Activated naive CD4-positive, alpha-beta T cell treated with anti-CD3 and anti-CD28 coated beads, Interleukin-2, amount 10 ng/mL, durations not matched to agents 7 days and 5 days (primary cell): ENCODE data around the gene ZDHHC1.
"Not testable (repeated sequence)": the region's sequence is repeated elsewhere in the genome, so short reads cannot be mapped to it uniquely, and the experiment has no call there.

Experiments used
- CTCF ChIA-PET: fragments of 350-600 bp; sonication (Branson Sonifier 250); formaldehyde crosslinking; loops from one replicate; lab custom pipeline; 2021; ENCODE audit warnings: antibody characterized with exemption; lab: Charles Lee
- DNase-seq: peaks from one replicate; pipeline ENCODE4 v3.0.0-alpha.2; 2020
- H3K27ac Mint-ChIP-seq: one replicate; pipeline ENCODE4 v1.8.0; 2021; ENCODE audit warnings: mild to moderate bottlenecking, moderate library complexity, mixed read lengths
- H3K27me3 Mint-ChIP-seq: one replicate; pipeline ENCODE4 v1.8.0; 2021; ENCODE audit warnings: mild to moderate bottlenecking, mixed read lengths
- H3K36me3 Mint-ChIP-seq: one replicate; pipeline ENCODE4 v1.8.0; 2021; ENCODE audit warnings: mixed read lengths
- H3K4me1 Mint-ChIP-seq: one replicate; pipeline ENCODE4 v1.8.0; 2021; ENCODE audit warnings: mixed read lengths
- H3K4me3 Mint-ChIP-seq: one replicate; pipeline ENCODE4 v1.8.0; 2021; ENCODE audit warnings: mild to moderate bottlenecking, moderate library complexity, mixed read lengths
- H3K9me3 Mint-ChIP-seq: one replicate; pipeline ENCODE4 v1.8.0; 2021; ENCODE audit warnings: mixed read lengths

Gene ZDHHC1

GRCh38 chr16:67423015-67423414 lies 6.7 kb upstream of the ZDHHC1 start:
- no peaks in the 10 kb centered on the region for H3K4me1 Mint-ChIP-seq
- CTCF ChIA-PET = interaction anchor here (0.9 to 1.0 kb wide), 2 partner anchors 42 to 97 kb away, joined by 3 read pairs; no protein-coding TSS in a partner anchor
- H3K27ac Mint-ChIP-seq = no peak overlapping the region
- H3K36me3 Mint-ChIP-seq = no peaks in the 10 kb centered on the region
- H3K9me3 Mint-ChIP-seq = no peaks in the 10 kb centered on the region
- DNase-seq = no peak
- no peak overlapping the region for H3K4me3 Mint-ChIP-seq
- H3K27me3 Mint-ChIP-seq = peaks cover 89% of the 10 kb centered on the region

GRCh38 chr16:67421030-67421429 lies 4.8 kb upstream of the ZDHHC1 start:
- no peak overlapping the region for H3K27ac Mint-ChIP-seq
- no peaks in the 10 kb centered on the region for H3K36me3 Mint-ChIP-seq
- H3K4me1 Mint-ChIP-seq = peaks cover 9% of the 10 kb centered on the region
- no peaks in the 10 kb centered on the region for H3K9me3 Mint-ChIP-seq
- CTCF ChIA-PET = interaction anchor here (1.0 to 2.2 kb wide), 4 partner anchors 13 to 45 kb away, joined by 3 to 7 read pairs (median 5); no protein-coding TSS in a partner anchor
- peaks cover 88% of the 10 kb centered on the region for H3K27me3 Mint-ChIP-seq
- DNase-seq = no peak
- no peak overlapping the region for H3K4me3 Mint-ChIP-seq

GRCh38 chr16:67419931-67420330 lies 3.7 kb upstream of the ZDHHC1 start:
- H3K27ac Mint-ChIP-seq = no peak overlapping the region
- H3K4me3 Mint-ChIP-seq = no peak overlapping the region
- peaks cover 11% of the 10 kb centered on the region for H3K4me1 Mint-ChIP-seq
- CTCF ChIA-PET = no interaction called here
- no peaks in the 10 kb centered on the region for H3K9me3 Mint-ChIP-seq
- no peaks in the 10 kb centered on the region for H3K36me3 Mint-ChIP-seq
- no peak for DNase-seq
- peaks cover 88% of the 10 kb centered on the region for H3K27me3 Mint-ChIP-seq

- Mint-ChIP-seq H3K36me3 (no peaks in the 10 kb centered on the region), H3K4me1 (peaks cover 11% of the 10 kb centered on the region), H3K4me3 (no peak overlapping the region), H3K9me3 (no peaks in the 10 kb centered on the region), H3K27me3 (peaks cover 88% of the 10 kb centered on the region), H3K27ac (no peak overlapping the region)
- no peak for DNase-seq
- CTCF ChIA-PET = no interaction called here
These were observed 3.2 kb upstream of the ZDHHC1 start for GRCh38 chr16:67419502-67419901.

GRCh38 chr16:67417333-67418061 lies 1.2 kb upstream of the ZDHHC1 start:
- peaks cover 11% of the 10 kb centered on the region for H3K4me1 Mint-ChIP-seq
- H3K36me3 Mint-ChIP-seq = no peaks in the 10 kb centered on the region
- CTCF ChIA-PET = interaction anchor here (0.6 to 3.1 kb wide), 4 partner anchors 9 to 173 kb away, joined by 3 to 23 read pairs (median 4); no protein-coding TSS in a partner anchor
- no peak for DNase-seq
- peak overlapping the region; percentile 8 for H3K4me3 Mint-ChIP-seq
- H3K27me3 Mint-ChIP-seq = peaks cover 85% of the 10 kb centered on the region
- no peak overlapping the region for H3K27ac Mint-ChIP-seq
- no peaks in the 10 kb centered on the region for H3K9me3 Mint-ChIP-seq

GRCh38 chr16:67415421-67415820 lies 856 bp downstream of the ZDHHC1 start:
- H3K9me3 Mint-ChIP-seq, H3K27ac Mint-ChIP-seq, DNase-seq, H3K36me3 Mint-ChIP-seq: not testable (repeated sequence)
- Mint-ChIP-seq H3K4me3 (peak overlapping the region; percentile 46), H3K27me3 (peaks cover 80% of the 10 kb centered on the region), H3K4me1 (peaks cover 11% of the 10 kb centered on the region)
- CTCF ChIA-PET = interaction anchor here (1.4 to 2.6 kb wide), 2 partner anchors 13 to 155 kb away, joined by 4 to 13 read pairs; no protein-coding TSS in a partner anchor

GRCh38 chr16:67413978-67414911 lies 2.0 kb downstream of the ZDHHC1 start:
- DNase-seq = no peak
- no peaks in the 10 kb centered on the region for H3K9me3 Mint-ChIP-seq
- peaks cover 11% of the 10 kb centered on the region for H3K4me1 Mint-ChIP-seq
- H3K27ac Mint-ChIP-seq = no peak overlapping the region
- H3K27me3 Mint-ChIP-seq = peaks cover 77% of the 10 kb centered on the region
- no peaks in the 10 kb centered on the region for H3K36me3 Mint-ChIP-seq
- CTCF ChIA-PET = interaction anchor here (0.9 to 2.6 kb wide), 4 partner anchors 14 to 167 kb away, joined by 3 to 13 read pairs (median 5); partner anchors contain the start of gene FHOD1
- no peak overlapping the region for H3K4me3 Mint-ChIP-seq

- CTCF ChIA-PET = interaction anchor here (0.9 to 2.4 kb wide), 3 partner anchors 13 to 152 kb away, joined by 3 to 9 read pairs (median 4); no protein-coding TSS in a partner anchor
- DNase-seq = no peak
- Mint-ChIP-seq H3K36me3 (no peaks in the 10 kb centered on the region), H3K27me3 (peaks cover 64% of the 10 kb centered on the region), H3K4me3 (no peak overlapping the region), H3K4me1 (peaks cover 8% of the 10 kb centered on the region), H3K27ac (no peak overlapping the region), H3K9me3 (no peaks in the 10 kb centered on the region)
These were observed 4.0 kb downstream of the ZDHHC1 start for GRCh38 chr16:67412294-67412693.

GRCh38 chr16:67411339-67411738 lies 4.9 kb downstream of the ZDHHC1 start:
- Mint-ChIP-seq H3K4me3 (no peak overlapping the region), H3K27ac (no peak overlapping the region), H3K36me3 (no peaks in the 10 kb centered on the region), H3K9me3 (no peaks in the 10 kb centered on the region), H3K4me1 (peaks cover 3% of the 10 kb centered on the region), H3K27me3 (peaks cover 57% of the 10 kb centered on the region)
- CTCF ChIA-PET = interaction anchor here (2.4 kb wide), 1 partner anchor 17 kb away, joined by 9 read pairs; no protein-coding TSS in a partner anchor
- DNase-seq = no peak

- no peaks in the 10 kb centered on the region for H3K9me3 Mint-ChIP-seq
- H3K36me3 Mint-ChIP-seq = no peaks in the 10 kb centered on the region
- H3K4me1 Mint-ChIP-seq = no peaks in the 10 kb centered on the region
- no peak overlapping the region for H3K4me3 Mint-ChIP-seq
- CTCF ChIA-PET = no interaction called here
- H3K27me3 Mint-ChIP-seq = peaks cover 52% of the 10 kb centered on the region
- H3K27ac Mint-ChIP-seq = no peak overlapping the region
- no peak for DNase-seq
These were observed 6.6 kb downstream of the ZDHHC1 start for GRCh38 chr16:67409631-67410030.

GRCh38 chr16:67407788-67408452 lies 8.4 kb downstream of the ZDHHC1 start:
- Mint-ChIP-seq H3K27me3 (peaks cover 48% of the 10 kb centered on the region), H3K4me3 (no peak overlapping the region), H3K36me3 (no peaks in the 10 kb centered on the region), H3K9me3 (no peaks in the 10 kb centered on the region), H3K27ac (no peak overlapping the region), H3K4me1 (no peaks in the 10 kb centered on the region)
- DNase-seq = no peak
- CTCF ChIA-PET = interaction anchor here (0.9 to 2.1 kb wide), 5 partner anchors 13 to 147 kb away, joined by 3 to 7 read pairs (median 4); no protein-coding TSS in a partner anchor

- Mint-ChIP-seq H3K4me3 (no peak overlapping the region), H3K4me1 (no peaks in the 10 kb centered on the region), H3K36me3 (no peaks in the 10 kb centered on the region), H3K27ac (no peak overlapping the region), H3K9me3 (no peaks in the 10 kb centered on the region), H3K27me3 (peaks cover 48% of the 10 kb centered on the region)
- CTCF ChIA-PET = interaction anchor here (1.2 to 2.1 kb wide), 3 partner anchors 14 to 147 kb away, joined by 3 to 7 read pairs (median 5); no protein-coding TSS in a partner anchor
- no peak for DNase-seq
These were observed 9.0 kb downstream of the ZDHHC1 start for GRCh38 chr16:67407176-67407787.
